ENCODE data around the gene RSPH10B2.
"Not testable (repeated sequence)": the region's sequence is repeated elsewhere in the genome, so short reads cannot be mapped to it uniquely, and the experiment has no call there.

RSPH10B2 gene

GRCh38 chr7:6792113-6792872 lies 38.4 kb downstream of the RSPH10B2 start:
- not testable (repeated sequence) for DNase-seq

GRCh38 chr7:6794276-6794675 lies 40.4 kb downstream of the RSPH10B2 start:
- not testable (repeated sequence) for DNase-seq

- DNase-seq: not testable (repeated sequence)
Observed at GRCh38 chr7:6797218-6797617, 43.3 kb downstream of the RSPH10B2 start.

- DNase-seq: not testable (repeated sequence)
Observed at GRCh38 chr7:6798047-6798446, 44.1 kb downstream of the RSPH10B2 start.

- not testable (repeated sequence) for DNase-seq
Observed at GRCh38 chr7:6799887-6800286, 46.0 kb downstream of the RSPH10B2 start.

- DNase-seq: not testable (repeated sequence)
Observed at GRCh38 chr7:6800331-6800730, 46.4 kb downstream of the RSPH10B2 start.

- DNase-seq: not testable (repeated sequence)
Observed at GRCh38 chr7:6807393-6807918, 53.6 kb downstream of the RSPH10B2 start.

- not testable (repeated sequence) for DNase-seq
Observed at GRCh38 chr7:6807959-6808358, 54.1 kb downstream of the RSPH10B2 start.

- DNase-seq: not testable (repeated sequence)
Observed at GRCh38 chr7:6813011-6813410, 59.1 kb downstream of the RSPH10B2 start.

GRCh38 chr7:6815470-6815869 lies 61.6 kb downstream of the RSPH10B2 start:
- not testable (repeated sequence) for DNase-seq

GRCh38 chr7:6821622-6822021 lies 67.7 kb downstream of the RSPH10B2 start:
- DNase-seq: not testable (repeated sequence)

- DNase-seq: not testable (repeated sequence)
Observed at GRCh38 chr7:6825236-6826125, 71.6 kb downstream of the RSPH10B2 start.

- DNase-seq: peak; percentile 11 to 88 (median 62)
Observed at GRCh38 chr7:6826151-6826550, 72.2 kb downstream of the RSPH10B2 start, which contains the start of gene CCZ1B. Gene CCZ1B, minus strand, starts transcription at chr7:6826275. Its CDS starts 78 bp downstream, at chr7:6826197.

- DNase-seq: not testable (repeated sequence)
Observed at GRCh38 chr7:6827180-6827579, 73.3 kb downstream of the RSPH10B2 start.

- not testable (repeated sequence) for DNase-seq
Observed at GRCh38 chr7:6829616-6830015, 75.7 kb downstream of the RSPH10B2 start.

- DNase-seq: not testable (repeated sequence)
Observed at GRCh38 chr7:6830026-6830425, 76.1 kb downstream of the RSPH10B2 start.

- no peak for DNase-seq
Observed at GRCh38 chr7:6831018-6831725, 77.3 kb downstream of the RSPH10B2 start.

- DNase-seq: no peak
Observed at GRCh38 chr7:6833636-6834035, 79.7 kb downstream of the RSPH10B2 start.

- not testable (repeated sequence) for DNase-seq
Observed at GRCh38 chr7:6835521-6835920, 81.6 kb downstream of the RSPH10B2 start.

- not testable (repeated sequence) for DNase-seq
Observed at GRCh38 chr7:6837081-6837480, 83.2 kb downstream of the RSPH10B2 start.

GRCh38 chr7:6842278-6842921 lies 88.5 kb downstream of the RSPH10B2 start:
- not testable (repeated sequence) for DNase-seq

- DNase-seq: not testable (repeated sequence)
Observed at GRCh38 chr7:6843092-6843491, 89.2 kb downstream of the RSPH10B2 start.

Data from C1 segment of cervical spinal cord (tissue), 14 donors.